IMR-90 (cell line): ENCODE measurements around the gene RNASE2. TPM values are rescaled to one million over a fixed set of nuclear protein-coding genes. Genes with fewer than 3 reads are reported as not detected.

Experiments
- ATAC-seq: fragments of 200-7000 bp; cut with Tn5 transposase; 2 replicates; pipeline ENCODE4 v1.9.1; 2020; ENCODE audit warnings: low read depth, mild to moderate bottlenecking, moderate library complexity
- BruUV-seq: library from RNA; stranded (reverse); fragments of 400-500 nt; replicated peaks from 2 replicates; lab custom pipeline; 2021; lab: Mats Ljungman, UMichigan
- CTCF ChIA-PET: fragments of 300-600 bp; formaldehyde crosslinking; extraction: SDS; loops from one replicate; lab custom pipeline; 2021; ENCODE audit warnings: antibody characterized with exemption; lab: Yijun Ruan, JAX
- POLR2A ChIA-PET: fragments of 300-600 bp; sonication (Branson Sonifier 250); formaldehyde crosslinking; loops from one replicate; lab custom pipeline; 2022; ENCODE audit warnings: antibody characterized with exemption; ENCODE audit not compliant: unreplicated experiment; lab: Charles Lee
- DNase-seq: peaks from one replicate; pipeline ENCODE4 v3.0.0; 2013
- H2AFZ ChIP-seq: replicated peaks from 2 replicates; pipeline ENCODE3; 2013; ENCODE audit warnings: low read length, mild to moderate bottlenecking; ENCODE audit not compliant: poor library complexity
- H2AK5ac ChIP-seq: 2 replicates; pipeline ENCODE4 v1.6.1; 2013; ENCODE audit warnings: low read depth, low read length, inconsistent platforms
- H2AK9ac ChIP-seq: replicated peaks from 2 replicates; pipeline ENCODE3; 2013; ENCODE audit warnings: mild to moderate bottlenecking, low read depth, low read length, moderate library complexity; ENCODE audit not compliant: poor library complexity
- H2BK120ac ChIP-seq: 2 replicates; pipeline ENCODE4 v1.6.1; 2013; ENCODE audit warnings: low read depth, low read length, inconsistent platforms
- H2BK15ac ChIP-seq: 3 replicates; pipeline ENCODE4 v1.6.1; 2013; ENCODE audit warnings: low read depth, low read length, inconsistent platforms
- H2BK20ac ChIP-seq: 2 replicates; pipeline ENCODE4 v1.6.1; 2013; ENCODE audit warnings: low read depth, mild to moderate bottlenecking, inconsistent platforms, low read length, moderate library complexity
- H2BK5ac ChIP-seq: 2 replicates; pipeline ENCODE4 v1.6.1; 2013; ENCODE audit warnings: mild to moderate bottlenecking, low read depth, low read length, inconsistent platforms; ENCODE audit not compliant: poor library complexity, severe bottlenecking
- H3K14ac ChIP-seq: replicated peaks from 2 replicates; pipeline ENCODE4 v1.6.1; 2013; ENCODE audit warnings: low read depth, low read length, inconsistent platforms
- H3K18ac ChIP-seq: 2 replicates; pipeline ENCODE4 v1.6.1; 2013; ENCODE audit warnings: low read depth, low read length, control low read depth
- H3K23ac ChIP-seq: 2 replicates; pipeline ENCODE4 v1.6.1; 2013; ENCODE audit warnings: low read depth, low read length, inconsistent platforms
- H3K27ac ChIP-seq: 2 replicates; pipeline ENCODE4 v1.5.1; 2013; ENCODE audit warnings: mild to moderate bottlenecking, control low read depth, low read length; ENCODE audit not compliant: insufficient read depth
- H3K27me3 ChIP-seq: 2 replicates; pipeline ENCODE4 v1.6.1; 2013; ENCODE audit warnings: low read length; ENCODE audit not compliant: control insufficient read depth, insufficient read depth
- H3K36me3 ChIP-seq: 2 replicates; pipeline ENCODE4 v1.6.1; 2013; ENCODE audit warnings: low read length, mixed read lengths; ENCODE audit not compliant: control insufficient read depth, insufficient read depth
- H3K4ac ChIP-seq: 2 replicates; pipeline ENCODE4 v1.6.1; 2013; ENCODE audit warnings: low read depth, low read length, inconsistent platforms
- H3K4me1 ChIP-seq: 2 replicates; pipeline ENCODE4 v1.6.1; 2013; ENCODE audit warnings: low read length, mixed read lengths; ENCODE audit not compliant: control insufficient read depth, insufficient read depth
- H3K4me2 ChIP-seq: 2 replicates; pipeline ENCODE4 v1.6.1; 2013; ENCODE audit warnings: low read depth, mild to moderate bottlenecking, control low read depth, low read length, moderate library complexity
- H3K4me3 ChIP-seq: 2 replicates; pipeline ENCODE4 v1.5.1; 2013; ENCODE audit warnings: low read depth, mild to moderate bottlenecking, control low read depth, low read length, moderate library complexity; ENCODE audit not compliant: insufficient read depth
- H3K56ac ChIP-seq: 2 replicates; pipeline ENCODE4 v1.6.1; 2013; ENCODE audit warnings: low read length, inconsistent platforms; ENCODE audit not compliant: insufficient read depth; ENCODE audit errors: extremely low read depth
- H3K79me1 ChIP-seq, 2 experiments: 2 replicates each; pipeline ENCODE4 v1.6.1; 2013; ENCODE audit warnings: low read length in 2 of 2, inconsistent platforms in 1 of 2, low read depth in 1 of 2
- H3K9ac ChIP-seq: 2 replicates; pipeline ENCODE4 v1.6.1; 2013; ENCODE audit warnings: low read depth, low read length, control low read depth
- H3K9me1 ChIP-seq: 2 replicates; pipeline ENCODE4 v1.6.1; 2013; ENCODE audit warnings: low read length, inconsistent platforms; ENCODE audit not compliant: insufficient read depth
- H3K9me3 ChIP-seq: 2 replicates; pipeline ENCODE4 v1.6.1; 2013; ENCODE audit warnings: low read length; ENCODE audit not compliant: control insufficient read depth, insufficient read depth
- H4K20me1 ChIP-seq: 2 replicates; pipeline ENCODE4 v1.6.1; 2013; ENCODE audit warnings: low read length, inconsistent platforms; ENCODE audit not compliant: insufficient read depth
- H4K5ac ChIP-seq: 2 replicates; pipeline ENCODE4 v1.6.1; 2013; ENCODE audit warnings: mild to moderate bottlenecking, low read depth, low read length, control low read depth
- H4K8ac ChIP-seq, 2 experiments: 2 replicates each; pipeline ENCODE4 v1.6.1; 2013; ENCODE audit warnings: low read depth in 2 of 2, low read length in 2 of 2, control low read depth in 1 of 2, inconsistent platforms in 1 of 2
- H4K91ac ChIP-seq: 2 replicates; pipeline ENCODE4 v1.6.1; 2013; ENCODE audit warnings: low read depth, low read length, inconsistent platforms; ENCODE audit not compliant: insufficient read depth
- BHLHE40 ChIP-seq: fragments of 150-350 bp; IDR thresholded peaks from 2 replicates; pipeline ENCODE4 v1.6.1; 2016; ENCODE audit warnings: mild to moderate bottlenecking, low read depth, low read length
- CEBPB ChIP-seq: IDR thresholded peaks from 2 replicates; pipeline ENCODE4 v1.6.1; 2012; ENCODE audit warnings: low read depth, low read length, improper control_type of control experiment
- CHD1 ChIP-seq: IDR thresholded peaks from 2 replicates; pipeline ENCODE4 v1.6.1; 2012; ENCODE audit warnings: low read depth, low read length, improper control_type of control experiment
- FOS ChIP-seq: fragments of 150-350 bp; IDR thresholded peaks from 2 replicates; pipeline ENCODE4 v1.6.1; 2016; ENCODE audit warnings: low read depth, low read length
- MAFK ChIP-seq: IDR thresholded peaks from 2 replicates; pipeline ENCODE4 v1.6.1; 2012; ENCODE audit warnings: low read depth, low read length, improper control_type of control experiment
- MAZ ChIP-seq: IDR thresholded peaks from 2 replicates; pipeline ENCODE4 v1.6.1; 2012; ENCODE audit warnings: low read depth, mild to moderate bottlenecking, low read length, improper control_type of control experiment, moderate library complexity, borderline replicate concordance
- MXI1 ChIP-seq: IDR thresholded peaks from 2 replicates; pipeline ENCODE4 v1.6.1; 2012; ENCODE audit warnings: low read depth, mild to moderate bottlenecking, low read length, moderate library complexity, borderline replicate concordance
- NFE2L2 ChIP-seq: fragments of 150-350 bp; IDR thresholded peaks from 2 replicates; pipeline ENCODE4 v1.6.1; 2016; ENCODE audit warnings: low read depth, mild to moderate bottlenecking, low read length
- POLR2A ChIP-seq: IDR thresholded peaks from 2 replicates; pipeline ENCODE4 v1.6.1; 2012; ENCODE audit warnings: mild to moderate bottlenecking, low read depth, low read length
- RAD21 ChIP-seq: IDR thresholded peaks from 2 replicates; pipeline ENCODE4 v1.6.1; 2012; ENCODE audit warnings: low read length, improper control_type of control experiment
- RCOR1 ChIP-seq: IDR thresholded peaks from 2 replicates; pipeline ENCODE4 v1.6.1; 2012; ENCODE audit warnings: mild to moderate bottlenecking, low read length, improper control_type of control experiment; ENCODE audit not compliant: insufficient replicate concordance
- RFX5 ChIP-seq: IDR thresholded peaks from 2 replicates; pipeline ENCODE4 v1.8.0; 2012; ENCODE audit warnings: low read depth, mild to moderate bottlenecking, low read length, moderate library complexity
- SMC3 ChIP-seq: fragments of 150-350 bp; IDR thresholded peaks from 2 replicates; pipeline ENCODE4 v1.6.1; 2016; ENCODE audit warnings: low read depth, mild to moderate bottlenecking, antibody characterized with exemption, low read length, moderate library complexity
- WGBS, 2 experiments: methylation state at CpG; one replicate each; pipeline versions ENCODE4 v1.1.5 to v1.1.7; 2013; ENCODE audit warnings: missing lambda C conversion rate in 2 of 2; ENCODE audit not compliant: insufficient read length in 1 of 2; ENCODE audit errors: extremely low coverage in 2 of 2; 5-methylcytosine and 5-hydroxymethylcytosine counted together
- dilution Hi-C: fragments of 300-500 bp; cut with HindIII; formaldehyde crosslinking; loops from one replicate; pipeline ENCODE4 v1.14.3; 2018; ENCODE audit warnings: low sequenced_read_pairs; ENCODE audit not compliant: unreplicated experiment
- in situ Hi-C: fragments of 300-500 bp; cut with MboI; formaldehyde crosslinking; loops from 3 replicates; pipeline ENCODE4 v1.14.3; 2019; ENCODE audit warnings: low sequenced_read_pairs, inconsistent platforms, mixed read lengths
- intact Hi-C: fragments of 100-400 bp; cut with micrococcal nuclease; formaldehyde crosslinking; loops from 2 replicates; pipeline ENCODE4 v1.10.0; 2022
- polyA plus RNA-seq, 3 experiments: library from polyadenylated mRNA; depleted of rRNA; stranded (reverse); fragments of >200 nt; gene quantifications; 2 replicates each; pipeline ENCODE4 v1.2.3, GENCODE V29; 2012; ENCODE audit warnings: low replicate concordance in 1 of 3
- total RNA-seq: library from RNA; depleted of rRNA; stranded (reverse); fragments of >200 nt; gene quantifications from 2 replicates; pipeline ENCODE4 v1.2.3, GENCODE V29; 2012
- TF ChIP-seq, protein P1 (sequence below): fragments of 150-350 bp; IDR thresholded peaks from 2 replicates; pipeline ENCODE4 v1.6.1; 2017; ENCODE audit warnings: mild to moderate bottlenecking, antibody characterized with exemption, low read length, low read depth
- TF ChIP-seq, protein P2 (sequence below): fragments of 150-350 bp; IDR thresholded peaks from 2 replicates; pipeline ENCODE4 v1.6.1; 2016; ENCODE audit warnings: low read depth, mild to moderate bottlenecking, low read length, moderate library complexity, borderline replicate concordance
- TF ChIP-seq, protein P3 (sequence below): conservative IDR thresholded peaks from 2 replicates; pipeline ENCODE4 v1.5.1; 2012; ENCODE audit warnings: mild to moderate bottlenecking, low read depth, low read length, improper control_type of control experiment

RNASE2 gene
- total and polyA plus RNA-seq, 2 of the 4 experiments (the other 2 are of a cell fraction): not detected

DNA sequence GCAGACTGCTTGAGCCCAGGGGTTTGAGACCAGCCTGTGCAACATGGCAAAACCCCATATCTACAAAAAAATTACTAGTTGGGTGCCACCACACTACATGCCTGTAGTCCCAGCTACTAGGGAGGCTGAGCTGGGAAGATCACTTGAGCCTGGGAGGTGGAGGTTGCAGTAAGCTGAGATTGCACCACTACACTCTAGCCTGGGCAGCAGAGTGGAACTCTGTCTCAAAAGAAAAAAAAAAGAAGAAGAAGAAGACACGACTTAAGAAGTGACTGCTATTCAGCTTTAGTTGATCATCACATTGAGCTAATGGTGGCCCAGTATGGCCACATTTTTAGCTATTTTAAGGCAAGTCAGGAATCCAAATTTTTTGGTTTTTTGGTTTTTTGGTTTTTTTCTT is 25.6 kb downstream of the RNASE2 start:
- no peaks in the 10 kb centered on the region; the same call in 1 of the 2 replicates for H3K4me1 ChIP-seq
- H4K5ac ChIP-seq: no peak overlapping the region
- no peak overlapping the region for H3K23ac ChIP-seq
- TF ChIP-seq, protein P1, sequence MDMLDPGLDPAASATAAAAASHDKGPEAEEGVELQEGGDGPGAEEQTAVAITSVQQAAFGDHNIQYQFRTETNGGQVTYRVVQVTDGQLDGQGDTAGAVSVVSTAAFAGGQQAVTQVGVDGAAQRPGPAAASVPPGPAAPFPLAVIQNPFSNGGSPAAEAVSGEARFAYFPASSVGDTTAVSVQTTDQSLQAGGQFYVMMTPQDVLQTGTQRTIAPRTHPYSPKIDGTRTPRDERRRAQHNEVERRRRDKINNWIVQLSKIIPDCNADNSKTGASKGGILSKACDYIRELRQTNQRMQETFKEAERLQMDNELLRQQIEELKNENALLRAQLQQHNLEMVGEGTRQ: no peak
- TF ChIP-seq, protein P2, sequence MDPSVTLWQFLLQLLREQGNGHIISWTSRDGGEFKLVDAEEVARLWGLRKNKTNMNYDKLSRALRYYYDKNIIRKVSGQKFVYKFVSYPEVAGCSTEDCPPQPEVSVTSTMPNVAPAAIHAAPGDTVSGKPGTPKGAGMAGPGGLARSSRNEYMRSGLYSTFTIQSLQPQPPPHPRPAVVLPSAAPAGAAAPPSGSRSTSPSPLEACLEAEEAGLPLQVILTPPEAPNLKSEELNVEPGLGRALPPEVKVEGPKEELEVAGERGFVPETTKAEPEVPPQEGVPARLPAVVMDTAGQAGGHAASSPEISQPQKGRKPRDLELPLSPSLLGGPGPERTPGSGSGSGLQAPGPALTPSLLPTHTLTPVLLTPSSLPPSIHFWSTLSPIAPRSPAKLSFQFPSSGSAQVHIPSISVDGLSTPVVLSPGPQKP: no peak
- TF ChIP-seq RAD21: no peak
- no peak for TF ChIP-seq CHD1
- no peak for TF ChIP-seq MAZ
- no peak for TF ChIP-seq RFX5
- TF ChIP-seq MXI1: no peak
- TF ChIP-seq, protein P3, sequence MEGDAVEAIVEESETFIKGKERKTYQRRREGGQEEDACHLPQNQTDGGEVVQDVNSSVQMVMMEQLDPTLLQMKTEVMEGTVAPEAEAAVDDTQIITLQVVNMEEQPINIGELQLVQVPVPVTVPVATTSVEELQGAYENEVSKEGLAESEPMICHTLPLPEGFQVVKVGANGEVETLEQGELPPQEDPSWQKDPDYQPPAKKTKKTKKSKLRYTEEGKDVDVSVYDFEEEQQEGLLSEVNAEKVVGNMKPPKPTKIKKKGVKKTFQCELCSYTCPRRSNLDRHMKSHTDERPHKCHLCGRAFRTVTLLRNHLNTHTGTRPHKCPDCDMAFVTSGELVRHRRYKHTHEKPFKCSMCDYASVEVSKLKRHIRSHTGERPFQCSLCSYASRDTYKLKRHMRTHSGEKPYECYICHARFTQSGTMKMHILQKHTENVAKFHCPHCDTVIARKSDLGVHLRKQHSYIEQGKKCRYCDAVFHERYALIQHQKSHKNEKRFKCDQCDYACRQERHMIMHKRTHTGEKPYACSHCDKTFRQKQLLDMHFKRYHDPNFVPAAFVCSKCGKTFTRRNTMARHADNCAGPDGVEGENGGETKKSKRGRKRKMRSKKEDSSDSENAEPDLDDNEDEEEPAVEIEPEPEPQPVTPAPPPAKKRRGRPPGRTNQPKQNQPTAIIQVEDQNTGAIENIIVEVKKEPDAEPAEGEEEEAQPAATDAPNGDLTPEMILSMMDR: no peak
- no peak for TF ChIP-seq FOS
- TF ChIP-seq SMC3: no peak
- no peak for TF ChIP-seq BHLHE40
- TF ChIP-seq POLR2A: no peak
- TF ChIP-seq MAFK: no peak
- TF ChIP-seq NFE2L2: no peak
- TF ChIP-seq RCOR1: no peak
- TF ChIP-seq CEBPB: no peak
- H3K9me1 ChIP-seq: no peaks in the 10 kb centered on the region; the same call in 1 of the 2 replicates
- H3K4ac ChIP-seq: no peak overlapping the region
- H2AK9ac ChIP-seq: no peak overlapping the region
- no peak overlapping the region for H2BK15ac ChIP-seq
- H2BK5ac ChIP-seq: no peak overlapping the region
- H3K36me3 ChIP-seq: no peaks in the 10 kb centered on the region
- H4K8ac ChIP-seq: no peak overlapping the region
- H3K4me3 ChIP-seq: no peak overlapping the region
- no CpG with 5 or more reads among the region's 1 CpG for WGBS, 2 experiments
- no peaks in the 10 kb centered on the region for H4K20me1 ChIP-seq
- no peak overlapping the region for H3K14ac ChIP-seq
- dilution Hi-C loops: no loop called here
- no peak overlapping the region for H2BK20ac ChIP-seq
- H3K27me3 ChIP-seq: peaks cover 2% of the 10 kb centered on the region; the same call in 1 of the 2 replicates
- no peak overlapping the region for H3K4me2 ChIP-seq
- intact Hi-C loops: no loop called here
- H3K9me3 ChIP-seq: no peaks in the 10 kb centered on the region
- H3K56ac ChIP-seq: no peak overlapping the region
- no peak overlapping the region for H3K27ac ChIP-seq
- in situ Hi-C loops: loop anchor here (25.0 kb wide), 1 partner anchor 644 kb away; the partner anchor contains the start of genes CCNB1IP1 and PARP2
- no peak overlapping the region for H2AFZ ChIP-seq
- ChIA-PET POLR2A (no interaction called here), CTCF (interaction anchor here (1.7 kb wide), 1 partner anchor 10 kb away, joined by 13 read pairs; no protein-coding TSS in a partner anchor)
- H3K18ac ChIP-seq: no peak overlapping the region
- no TSS peak for BruUV-seq
- no peak overlapping the region for H4K91ac ChIP-seq
- no peak for DNase-seq
- no peaks in the 10 kb centered on the region for H3K79me1 ChIP-seq
- no peak for ATAC-seq
- no peak overlapping the region for H3K9ac ChIP-seq
- H2AK5ac ChIP-seq: no peak overlapping the region
- H2BK120ac ChIP-seq: no peak overlapping the region
